ENCODE measurements around the gene ARID1B.

Gene ARID1B

GRCh38 chr6:157090736-157091135, 313.6 kb downstream of the ARID1B start:
- no peak for DNase-seq

DNA sequence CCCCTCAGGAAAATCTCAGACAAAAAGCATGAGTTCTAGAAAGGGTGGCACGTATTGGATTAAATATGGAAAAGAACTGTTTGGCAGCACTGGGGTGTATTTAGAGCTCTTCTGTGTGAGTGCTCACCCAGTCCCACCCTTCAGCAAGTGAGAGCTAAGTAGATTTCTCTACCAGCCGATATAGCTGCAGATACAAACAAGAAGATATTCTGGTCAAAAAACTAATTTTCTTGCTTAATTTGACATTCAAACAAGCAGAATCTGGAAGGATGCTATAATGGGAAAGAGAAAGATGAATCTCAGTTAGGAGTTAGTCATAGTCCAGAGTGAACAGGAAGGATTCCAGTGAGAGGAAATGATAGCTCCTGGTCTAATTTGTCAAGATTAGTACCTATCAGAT, 314.1 kb downstream of the ARID1B start:
- no peak for DNase-seq

DNA sequence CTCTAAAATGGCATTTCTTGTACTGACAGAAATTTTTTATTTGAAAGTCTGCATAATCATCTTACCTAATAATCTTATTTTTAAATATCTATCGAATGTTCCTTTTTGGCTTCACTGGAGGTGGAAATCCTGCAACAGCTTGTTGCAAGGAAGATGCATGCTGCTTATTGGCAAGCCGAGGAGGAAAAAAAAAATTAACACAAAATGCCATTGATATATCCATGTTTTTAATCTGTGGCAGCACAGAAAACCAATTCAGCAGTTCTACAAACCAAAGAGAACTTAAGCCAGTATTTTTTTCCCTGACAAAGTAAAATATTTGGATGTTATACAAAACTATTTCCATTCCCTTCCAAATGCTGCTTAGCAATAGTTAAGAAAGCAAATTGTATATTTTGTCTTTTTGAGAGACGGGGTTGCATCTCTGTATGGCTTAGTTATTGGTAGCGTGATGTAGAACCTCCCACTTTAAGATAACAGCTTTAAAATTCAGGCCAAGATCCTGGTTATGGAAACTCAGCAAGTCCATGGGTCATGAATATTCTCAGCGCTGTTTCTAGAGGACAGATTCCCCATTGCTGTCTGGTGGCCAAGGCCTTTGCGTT, 314.8 kb downstream of the ARID1B start:
- DNase-seq: no peak

- no peak for DNase-seq
Measured at GRCh38 chr6:157092736-157093135, 315.6 kb downstream of the ARID1B start.

- no peak for DNase-seq
Measured at GRCh38 chr6:157093536-157093935, 316.4 kb downstream of the ARID1B start.

DNA sequence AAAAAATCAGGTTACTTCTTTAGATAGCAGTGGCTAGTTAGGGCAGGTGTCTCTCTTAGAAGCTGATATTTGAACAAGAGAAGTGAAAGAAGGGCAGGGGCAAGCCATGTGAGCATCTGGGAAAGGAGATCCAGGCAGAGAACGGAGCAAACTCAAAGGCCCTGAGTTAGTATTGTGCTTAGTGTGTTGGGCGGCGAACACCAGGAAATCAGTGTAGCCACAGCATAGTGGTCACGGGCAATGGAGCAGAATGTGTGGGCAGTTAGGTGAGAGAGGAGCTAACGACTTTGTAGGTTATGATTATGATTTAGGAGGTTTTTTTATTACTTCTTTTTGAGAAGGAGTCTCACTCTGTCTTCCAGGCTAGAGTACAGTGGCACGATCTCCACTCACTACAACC, 316.9 kb downstream of the ARID1B start:
- DNase-seq: no peak

DNA sequence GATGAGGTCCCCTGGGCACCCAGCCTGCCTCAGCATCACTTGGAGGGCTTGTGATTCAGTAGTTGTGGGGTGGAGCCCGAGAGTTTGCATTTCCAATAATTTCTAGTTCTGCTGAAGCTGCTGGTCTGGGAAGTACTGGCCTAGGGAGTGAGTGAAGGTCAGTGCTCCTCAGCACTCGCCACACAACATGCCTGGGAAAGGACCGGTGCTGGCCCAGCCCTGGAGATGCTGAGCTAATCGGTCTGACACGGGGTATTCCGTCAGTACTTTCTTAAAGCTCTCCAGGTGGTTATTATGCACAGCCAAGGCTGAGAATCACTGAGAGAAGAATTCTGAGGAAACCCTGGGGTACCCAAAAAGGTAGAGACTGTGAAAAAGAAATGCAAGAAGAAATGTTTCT, 317.9 kb downstream of the ARID1B start:
- DNase-seq: no peak

DNA sequence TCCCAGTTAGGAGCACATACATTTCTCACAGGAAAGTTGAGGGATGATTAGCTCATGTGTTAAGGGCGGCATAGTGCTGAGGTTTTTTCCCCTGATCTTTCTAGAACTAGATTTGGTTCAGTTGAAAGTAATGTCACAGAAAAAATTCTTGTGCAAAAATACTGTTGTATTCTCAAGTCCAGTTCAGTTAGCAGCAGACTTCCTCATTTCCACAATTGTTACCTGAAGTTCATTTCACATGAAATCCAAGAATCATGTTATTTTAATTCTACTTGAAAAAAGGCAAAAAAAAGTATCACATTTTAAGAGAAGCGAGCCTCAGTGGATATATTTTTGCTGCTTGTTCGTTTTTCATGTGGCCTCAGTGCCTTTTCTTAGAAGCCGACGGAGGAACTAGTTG, 318.4 kb downstream of the ARID1B start:
- DNase-seq: no peak

DNA sequence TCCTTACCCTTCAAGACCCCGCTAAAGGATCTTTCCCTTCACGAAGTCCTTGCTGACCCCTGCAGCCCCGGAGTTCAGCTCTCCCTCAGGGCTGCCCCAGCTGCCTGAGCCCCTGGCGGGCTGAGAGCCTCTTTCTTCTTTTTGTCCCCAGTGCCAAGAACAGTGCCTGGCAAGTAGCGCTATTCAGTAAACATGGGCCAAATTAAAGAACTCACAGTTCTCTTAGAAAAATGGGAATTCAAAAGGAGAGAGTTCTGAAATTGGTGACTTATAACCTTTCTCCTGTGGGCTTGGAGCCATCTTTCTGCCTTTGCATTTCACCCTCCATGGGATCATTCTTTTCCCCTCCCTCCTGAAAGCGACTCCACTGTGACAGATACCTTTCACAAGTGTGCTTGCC, 318.9 kb downstream of the ARID1B start:
- DNase-seq: no peak

DNA sequence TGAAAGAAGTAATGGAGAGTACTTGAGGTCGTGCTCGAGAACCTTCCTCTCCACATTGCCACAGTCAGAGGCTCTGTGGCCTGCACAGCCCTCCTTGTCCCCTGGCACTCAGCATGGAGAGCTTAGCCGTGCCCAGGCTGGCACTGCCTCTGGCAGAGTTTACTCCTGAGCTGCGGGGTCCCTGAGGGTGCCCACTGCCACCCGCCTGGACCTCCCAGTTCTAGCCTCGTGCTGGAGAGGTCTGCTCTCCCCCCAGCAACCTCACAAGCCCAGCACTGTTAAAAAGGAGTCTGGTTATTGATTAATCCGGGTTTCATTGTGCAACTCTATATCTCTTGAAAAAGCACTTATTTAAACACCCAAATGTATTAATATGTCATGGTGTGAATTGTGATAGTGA, 319.3 kb downstream of the ARID1B start:
- no peak for DNase-seq

GRCh38 chr6:157097255-157097955, 320.2 kb downstream of the ARID1B start:
- DNase-seq: no peak

- no peak for DNase-seq
Measured at GRCh38 chr6:157098999-157099398, 321.8 kb downstream of the ARID1B start.

DNA sequence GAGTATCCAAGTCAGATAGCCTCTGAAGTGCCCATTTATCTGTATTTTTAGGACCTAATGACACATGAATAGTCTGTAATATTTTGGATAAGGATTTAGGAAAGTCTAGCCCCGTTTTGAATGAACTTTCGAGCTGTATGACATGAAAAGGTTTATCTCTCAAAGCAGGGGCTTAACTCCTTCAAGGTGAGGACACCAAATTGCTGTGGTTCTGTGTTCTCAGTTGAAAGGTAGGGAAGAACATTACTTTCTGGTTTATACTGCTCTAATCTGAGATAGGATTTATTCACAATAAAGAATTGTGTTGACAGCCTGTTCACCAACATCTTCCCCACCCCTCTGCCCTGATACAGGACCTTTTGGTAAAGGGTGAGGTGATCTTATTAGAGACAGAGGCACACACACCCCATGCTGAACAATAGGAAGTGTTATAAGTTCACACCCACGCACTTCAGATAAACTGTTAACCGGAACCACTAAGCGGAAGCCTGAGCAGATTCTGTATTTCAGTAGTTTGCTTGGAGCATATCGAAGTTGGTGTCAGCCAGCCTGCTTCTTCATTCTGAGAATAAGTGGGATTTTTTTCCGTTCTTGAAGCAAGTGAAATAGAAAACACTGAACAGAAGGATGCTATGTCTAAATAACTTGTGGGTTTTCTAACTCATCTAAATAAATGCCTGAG, 322.9 kb downstream of the ARID1B start:
- peak; percentile 3 for DNase-seq

DNA sequence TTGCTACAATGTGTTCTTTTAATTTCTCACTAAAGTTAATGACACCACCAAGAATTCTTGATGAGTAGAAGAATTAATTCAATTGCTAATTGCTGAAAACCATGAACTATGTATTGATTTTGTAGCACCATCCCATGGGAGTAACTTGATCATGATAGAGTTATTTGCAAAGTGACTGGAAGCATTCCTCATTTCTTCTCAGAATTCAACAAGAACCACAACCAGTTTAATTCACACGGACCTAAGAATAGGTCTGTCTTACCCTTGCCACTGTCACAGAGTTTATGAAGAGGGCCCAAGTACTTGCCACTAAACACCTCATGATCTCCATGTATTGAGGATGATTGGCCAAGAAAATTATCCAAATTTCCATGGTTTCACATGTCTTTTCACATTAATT, 324.0 kb downstream of the ARID1B start:
- DNase-seq: no peak

DNA sequence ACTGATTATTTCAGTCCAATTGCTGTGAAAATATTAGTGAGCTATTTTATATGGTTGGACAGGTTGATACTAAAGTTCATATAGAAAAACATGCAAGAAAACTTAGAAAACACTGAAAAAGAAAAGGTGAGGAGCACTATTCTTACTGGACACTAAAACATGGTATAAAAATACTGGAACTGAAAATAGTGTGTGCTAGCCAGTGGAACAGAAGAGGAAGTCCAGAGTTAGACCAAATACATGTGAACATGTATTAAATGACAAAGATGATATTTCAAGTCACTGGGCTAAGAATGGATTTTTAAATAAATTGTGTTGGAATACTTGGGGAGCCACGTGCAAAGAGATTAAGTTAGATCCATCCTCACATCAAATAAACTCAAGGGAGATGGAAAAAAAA, 327.6 kb downstream of the ARID1B start:
- no peak for DNase-seq

GRCh38 chr6:157106487-157106886, 329.3 kb downstream of the ARID1B start:
- DNase-seq: no peak

- DNase-seq: no peak
Measured at GRCh38 chr6:157107571-157107914, 330.4 kb downstream of the ARID1B start.

GRCh38 chr6:157107915-157108651, 330.9 kb downstream of the ARID1B start:
- no peak for DNase-seq

DNA sequence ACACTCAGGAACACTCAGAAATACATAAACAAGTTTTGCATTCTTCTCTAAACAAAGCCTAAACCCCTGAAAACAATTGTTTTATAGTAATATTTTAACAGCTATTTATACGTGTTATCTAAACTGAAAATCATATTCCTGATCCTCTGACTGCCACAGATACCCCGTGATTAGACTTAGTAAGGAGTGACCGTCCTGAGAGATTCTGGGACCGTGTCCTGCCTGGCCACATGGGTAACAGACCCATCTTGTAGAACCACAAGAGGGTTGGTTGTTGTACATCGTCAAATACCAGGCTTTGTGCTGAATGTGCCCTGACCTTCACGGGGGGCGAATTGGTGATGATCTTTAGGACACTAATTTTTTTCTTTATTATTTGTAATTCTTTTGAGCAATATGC, 331.7 kb downstream of the ARID1B start:
- no peak for DNase-seq

- DNase-seq: no peak
Measured at GRCh38 chr6:157110607-157111006, 333.4 kb downstream of the ARID1B start.

- DNase-seq: no peak
Measured at GRCh38 chr6:157113389-157113788, 336.2 kb downstream of the ARID1B start.

- DNase-seq: no peak
Measured at GRCh38 chr6:157116426-157116825, 339.2 kb downstream of the ARID1B start.

GRCh38 chr6:157117431-157118095, 340.4 kb downstream of the ARID1B start:
- DNase-seq: no peak

All from T-helper 9 cell (primary cell).